Endothelial cell of umbilical vein (primary cell): Measurements from ENCODE around the gene RBMS2.

ENCODE experiments used
- CTCF ChIP-seq, 2 donors: IDR thresholded peaks; 1 replicate in 1 of 2; 2 replicates in 1 of 2; pipeline ENCODE4 v1.5.1; 2011; ENCODE audit warnings: low read length in 2 of 2, mild to moderate bottlenecking in 2 of 2, moderate library complexity in 2 of 2, control low read depth in 1 of 2, inconsistent platforms in 1 of 2, low read depth in 1 of 2; ENCODE audit not compliant: insufficient read depth in 1 of 2; ENCODE audit errors: extremely low read depth in 1 of 2
- EZH2 ChIP-seq: IDR thresholded peaks from 2 replicates; pipeline ENCODE4 v1.6.1; 2012; ENCODE audit warnings: borderline replicate concordance, low read depth, mild to moderate bottlenecking, moderate library complexity, low read length, inconsistent platforms; ENCODE audit not compliant: severe bottlenecking
- GATA2 ChIP-seq: IDR thresholded peaks from 2 replicates; pipeline ENCODE4 v1.7.0; 2011; ENCODE audit warnings: low read depth, mild to moderate bottlenecking, moderate library complexity, mixed read lengths, low read length; ENCODE audit not compliant: insufficient read length, insufficient read depth
- JUN ChIP-seq: IDR thresholded peaks from 2 replicates; pipeline ENCODE4 v1.6.1; 2011; ENCODE audit warnings: borderline replicate concordance, low read depth; ENCODE audit not compliant: insufficient read length, insufficient read depth
- MAX ChIP-seq: IDR thresholded peaks from 2 replicates; pipeline ENCODE4 v1.6.1; 2011; ENCODE audit not compliant: insufficient read depth, insufficient read length
- MYC ChIP-seq: IDR thresholded peaks from one replicate; pipeline ENCODE4 v1.6.1; 2011; ENCODE audit warnings: mild to moderate bottlenecking, low read depth, low read length
- POLR2A ChIP-seq: IDR thresholded peaks from 2 replicates; pipeline ENCODE4 v1.6.1; 2012; ENCODE audit warnings: low read depth, mild to moderate bottlenecking, control low read depth, low read length
- POLR2AphosphoS5 ChIP-seq: IDR thresholded peaks from 2 replicates; pipeline ENCODE4 v1.6.1; 2012; ENCODE audit warnings: low read depth, mild to moderate bottlenecking, control low read depth, low read length, moderate library complexity; ENCODE audit not compliant: insufficient read depth

GRCh38 chr12:56591961-56592360, 70.3 kb downstream of the RBMS2 start:
- TF ChIP-seq CTCF (IDR thresholded peaks at IDR 0.05; ENCODE audit: extremely low read depth in 1 of 2, insufficient read depth in 1 of 2, low read depth in 1 of 2, low read length in 2 of 2) (no peak), POLR2A (no peak), MYC (no peak), GATA2 (no peak), MAX (no peak), POLR2AphosphoS5 (no peak), JUN (no peak), EZH2 (no peak)
